Measurements from ENCODE around the gene EEIG1.

GRCh38 chr9:127977009-127977883, 3.5 kb downstream of the EEIG1 start:
- no peak for TF ChIP-seq TARDBP (IDR thresholded peaks at IDR 0.05)
- no peak for TF ChIP-seq PKNOX1 (IDR thresholded peaks at IDR 0.05)
- no peak for TF ChIP-seq ELF4 (IDR thresholded peaks at IDR 0.05)
- TF ChIP-seq FOXA1 (IDR thresholded peaks at IDR 0.05): no peak
- TF ChIP-seq FOXM1 (IDR thresholded peaks at IDR 0.05; ENCODE audit: borderline replicate concordance): no peak
- TF ChIP-seq SP1 (IDR thresholded peaks at IDR 0.05): no peak
- no peak for TF ChIP-seq NFRKB (IDR thresholded peaks at IDR 0.05)
